ENCODE data around the gene DNM3. TPM values are rescaled to one million over a fixed set of nuclear protein-coding genes. Genes with fewer than 3 reads are reported as not detected.

DNM3 gene
- total RNA-seq, 1 donor = 2.0 TPM

DNA sequence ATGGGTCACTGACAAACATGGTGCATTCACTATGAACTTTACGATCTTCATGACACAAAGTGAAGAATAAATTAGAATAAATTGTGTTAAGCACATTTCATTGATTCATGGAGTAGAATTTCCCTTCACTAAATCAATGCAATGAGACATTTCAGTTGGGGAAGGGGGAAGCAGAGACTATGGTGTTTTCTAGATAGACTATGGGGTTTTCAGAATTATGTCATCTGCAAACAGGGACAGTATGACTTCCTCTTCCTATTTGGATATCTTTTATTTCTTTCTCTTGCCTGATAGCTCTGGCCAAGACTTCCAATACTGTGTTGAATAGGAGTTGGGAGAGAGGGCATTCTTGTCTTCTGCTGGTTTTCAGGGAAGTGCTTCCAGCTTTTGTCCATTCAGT lies 499.2 kb downstream of the DNM3 start:
- DNase-seq (ENCODE audit: low read depth) = no peak
- TF ChIP-seq, protein P1, sequence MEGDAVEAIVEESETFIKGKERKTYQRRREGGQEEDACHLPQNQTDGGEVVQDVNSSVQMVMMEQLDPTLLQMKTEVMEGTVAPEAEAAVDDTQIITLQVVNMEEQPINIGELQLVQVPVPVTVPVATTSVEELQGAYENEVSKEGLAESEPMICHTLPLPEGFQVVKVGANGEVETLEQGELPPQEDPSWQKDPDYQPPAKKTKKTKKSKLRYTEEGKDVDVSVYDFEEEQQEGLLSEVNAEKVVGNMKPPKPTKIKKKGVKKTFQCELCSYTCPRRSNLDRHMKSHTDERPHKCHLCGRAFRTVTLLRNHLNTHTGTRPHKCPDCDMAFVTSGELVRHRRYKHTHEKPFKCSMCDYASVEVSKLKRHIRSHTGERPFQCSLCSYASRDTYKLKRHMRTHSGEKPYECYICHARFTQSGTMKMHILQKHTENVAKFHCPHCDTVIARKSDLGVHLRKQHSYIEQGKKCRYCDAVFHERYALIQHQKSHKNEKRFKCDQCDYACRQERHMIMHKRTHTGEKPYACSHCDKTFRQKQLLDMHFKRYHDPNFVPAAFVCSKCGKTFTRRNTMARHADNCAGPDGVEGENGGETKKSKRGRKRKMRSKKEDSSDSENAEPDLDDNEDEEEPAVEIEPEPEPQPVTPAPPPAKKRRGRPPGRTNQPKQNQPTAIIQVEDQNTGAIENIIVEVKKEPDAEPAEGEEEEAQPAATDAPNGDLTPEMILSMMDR (IDR thresholded peaks at IDR 0.05; ENCODE audit: insufficient read depth, low read length) = no peak
- no peak overlapping the region for H3K4me3 ChIP-seq (ENCODE audit: low read depth, low read length)

DNA sequence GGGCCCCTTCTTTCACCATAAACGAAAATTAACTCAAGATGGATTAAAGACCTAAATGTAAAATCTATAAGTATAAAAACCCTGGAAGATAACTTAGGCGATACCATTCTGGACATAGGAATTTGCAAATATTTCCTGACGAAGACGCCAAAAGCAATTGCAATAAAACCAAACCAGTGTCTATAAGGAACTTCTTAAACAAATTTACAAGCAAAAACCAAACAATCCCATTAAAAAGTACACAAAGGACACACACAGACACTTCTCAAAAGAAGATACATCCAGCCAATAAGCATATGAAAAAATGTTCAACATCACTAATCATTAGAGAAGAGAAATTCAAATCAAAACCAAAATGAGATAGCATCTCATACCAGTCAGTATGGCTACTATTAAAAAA lies 500.4 kb downstream of the DNM3 start:
- H3K4me3 ChIP-seq (ENCODE audit: low read depth, low read length) = no peak overlapping the region
- TF ChIP-seq, protein P1 (IDR thresholded peaks at IDR 0.05; ENCODE audit: insufficient read depth, low read length) = no peak
- no peak for DNase-seq (ENCODE audit: low read depth)

DNA sequence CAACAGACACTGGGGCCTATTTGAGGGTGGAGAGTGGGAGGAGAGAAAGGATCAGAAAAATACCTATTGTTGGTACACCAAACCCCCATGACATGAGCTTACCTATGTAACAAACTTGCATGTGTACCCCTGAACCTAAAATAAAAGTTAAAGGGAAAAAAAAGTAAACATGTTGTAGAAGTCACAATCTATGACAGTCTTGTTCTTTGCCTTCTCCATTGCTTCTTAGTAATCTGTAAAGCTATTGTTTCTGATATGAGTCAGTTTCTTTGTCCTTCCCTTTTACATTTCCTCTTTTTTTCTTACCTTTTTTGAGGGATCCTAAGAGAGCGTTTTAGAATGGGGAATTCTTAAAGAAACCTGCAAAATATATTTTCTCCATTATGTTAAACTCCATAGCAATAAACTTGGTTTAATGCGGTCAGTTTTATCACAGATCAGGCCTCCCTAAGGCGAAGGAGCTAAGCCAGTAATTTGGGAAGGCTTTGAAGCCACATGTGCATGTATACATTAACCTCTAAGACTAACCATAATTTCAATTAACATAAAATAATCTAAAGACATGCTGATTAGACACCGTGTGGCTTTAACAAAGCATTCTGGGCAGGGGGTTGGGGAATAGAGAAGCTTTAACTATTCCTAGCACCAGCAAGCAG lies 501.4 kb downstream of the DNM3 start:
- TF ChIP-seq, protein P1 (IDR thresholded peaks at IDR 0.05; ENCODE audit: insufficient read depth, low read length) = no peak
- no peak overlapping the region for H3K4me3 ChIP-seq (ENCODE audit: low read depth, low read length)
- no peak for DNase-seq (ENCODE audit: low read depth)

DNA sequence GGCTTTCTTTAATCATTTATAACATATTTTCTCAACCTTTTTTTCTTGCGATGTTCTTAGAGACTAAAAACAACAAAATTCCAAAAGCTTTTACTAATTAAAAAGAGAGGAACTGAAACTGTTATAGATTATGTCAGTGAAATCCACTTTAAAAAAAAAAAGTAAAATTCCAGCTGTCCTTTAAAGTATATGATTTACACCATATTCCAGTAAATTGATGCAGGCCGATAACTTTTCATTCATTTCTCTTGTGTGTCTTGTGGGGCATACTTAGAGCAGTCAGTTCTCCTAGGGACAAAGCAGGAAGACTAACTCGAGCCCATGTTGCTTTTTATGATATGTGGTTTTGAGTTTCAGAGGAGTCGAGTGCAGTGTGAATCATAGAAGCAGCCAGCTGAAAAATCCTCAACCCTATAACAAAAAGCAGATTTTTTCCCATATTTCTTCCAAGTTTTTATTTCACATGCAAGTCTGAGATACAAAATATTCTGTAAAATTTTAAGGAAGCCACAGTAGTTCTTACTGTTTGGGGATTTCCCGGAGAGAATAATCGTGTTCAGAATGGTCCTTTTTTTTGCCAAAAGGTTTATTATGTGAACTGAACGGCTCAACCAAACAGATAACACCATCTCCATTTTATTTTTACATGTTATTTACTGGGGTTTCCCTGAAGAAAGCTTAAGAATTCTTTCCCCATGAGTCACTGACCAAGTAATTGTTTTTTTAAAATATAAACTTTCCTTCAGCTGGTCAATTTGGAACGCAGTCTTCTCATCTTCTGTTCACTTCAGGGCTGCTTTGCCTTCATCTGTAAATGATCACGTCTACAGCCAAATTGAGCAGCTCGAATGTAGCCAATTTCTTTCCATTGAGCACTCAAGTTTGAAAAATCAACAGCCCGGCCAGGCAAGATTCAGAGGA lies 502.2 kb downstream of the DNM3 start:
- H3K4me3 ChIP-seq (ENCODE audit: low read depth, low read length) = peak overlapping the region; percentile 20
- TF ChIP-seq, protein P1 (IDR thresholded peaks at IDR 0.05; ENCODE audit: insufficient read depth, low read length) = no peak
- peak; percentile 94 for DNase-seq (ENCODE audit: low read depth)

DNA sequence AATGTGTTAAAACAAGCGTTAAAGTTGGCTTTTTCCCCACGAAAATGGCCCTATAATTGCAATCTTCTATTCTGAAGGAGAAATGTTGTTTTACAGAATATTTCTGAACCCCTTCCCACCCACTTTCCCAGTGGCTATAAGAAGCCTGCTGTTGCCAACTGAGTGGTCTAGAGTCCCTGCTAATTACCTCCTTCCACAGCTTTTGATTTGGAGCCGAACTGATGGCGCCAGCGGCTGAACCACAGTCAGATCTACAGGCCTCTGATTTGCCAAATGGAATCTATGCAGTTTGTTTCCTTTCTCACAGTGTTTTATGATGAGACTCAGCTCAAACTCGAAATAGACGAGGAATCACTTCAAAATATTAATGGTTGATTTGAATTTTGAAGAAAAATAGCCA lies 503.1 kb downstream of the DNM3 start:
- no peak for DNase-seq (ENCODE audit: low read depth)
- TF ChIP-seq, protein P1 (IDR thresholded peaks at IDR 0.05; ENCODE audit: insufficient read depth, low read length) = no peak
- H3K4me3 ChIP-seq (ENCODE audit: low read depth, low read length) = peak overlapping the region; percentile 20

DNA sequence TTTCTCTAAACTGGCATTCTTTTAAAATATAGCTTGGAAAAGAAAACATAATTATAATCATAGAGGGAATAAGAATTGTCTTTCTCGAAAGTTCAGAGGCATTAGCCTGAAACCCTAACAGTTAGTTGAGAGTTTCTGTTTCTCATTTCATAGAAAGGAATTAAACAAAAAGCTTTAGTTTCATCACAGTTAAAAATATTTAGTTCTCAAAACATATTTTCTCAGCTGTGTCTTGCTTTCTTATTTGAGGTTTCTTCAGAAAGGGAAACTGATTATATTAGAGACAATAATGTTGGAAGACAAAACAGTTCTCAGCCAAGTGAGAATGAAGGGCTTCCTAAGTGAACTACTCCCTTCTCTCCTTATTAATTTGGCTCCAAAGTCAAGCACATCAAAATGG lies 503.8 kb downstream of the DNM3 start:
- TF ChIP-seq, protein P1 (IDR thresholded peaks at IDR 0.05; ENCODE audit: insufficient read depth, low read length) = no peak
- no peak for DNase-seq (ENCODE audit: low read depth)
- no peak overlapping the region for H3K4me3 ChIP-seq (ENCODE audit: low read depth, low read length)
